TTC549 (cell line): ENCODE results near the gene SLC35E4.
"Not testable (repeated sequence)": the region's sequence is repeated elsewhere in the genome, so short reads cannot be mapped to it uniquely, and the experiment has no call there.

ENCODE experiments used
- FAIRE-seq: peaks from 2 replicates; lab custom pipeline; 2012; peaks lifted over from hg19 to GRCh38; lab: Jason Lieb, UNC

SLC35E4 gene

GRCh38 chr22:30652852-30653251 lies 17.3 kb downstream of the SLC35E4 start:
- no peak for FAIRE-seq

- FAIRE-seq: no peak
Measured at GRCh38 chr22:30654361-30654760, 18.8 kb downstream of the SLC35E4 start.

- FAIRE-seq: no peak
Measured at GRCh38 chr22:30655532-30655931, 20.0 kb downstream of the SLC35E4 start.

DNA sequence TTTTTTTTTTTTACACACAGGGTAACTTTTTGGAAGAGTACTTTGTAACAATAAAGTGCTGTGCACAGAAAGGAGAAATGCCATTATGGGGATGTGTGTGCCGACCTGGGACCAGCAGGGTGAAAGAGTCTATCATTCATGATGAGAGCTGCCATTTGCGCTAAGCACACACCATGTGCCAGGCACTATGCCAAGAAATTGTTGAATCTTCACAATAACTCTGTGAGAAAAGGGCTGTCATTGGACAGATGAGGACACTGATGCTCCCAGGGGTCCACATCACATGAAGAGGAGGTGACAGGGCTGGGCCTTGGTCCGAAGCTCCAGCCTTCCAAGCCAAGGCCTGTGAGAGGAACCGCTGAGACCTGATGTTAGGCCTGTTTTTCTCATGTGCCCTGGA lies 26.5 kb downstream of the SLC35E4 start:
- FAIRE-seq: no peak

GRCh38 chr22:30664798-30665197 lies 29.2 kb downstream of the SLC35E4 start:
- FAIRE-seq: no peak

DNA sequence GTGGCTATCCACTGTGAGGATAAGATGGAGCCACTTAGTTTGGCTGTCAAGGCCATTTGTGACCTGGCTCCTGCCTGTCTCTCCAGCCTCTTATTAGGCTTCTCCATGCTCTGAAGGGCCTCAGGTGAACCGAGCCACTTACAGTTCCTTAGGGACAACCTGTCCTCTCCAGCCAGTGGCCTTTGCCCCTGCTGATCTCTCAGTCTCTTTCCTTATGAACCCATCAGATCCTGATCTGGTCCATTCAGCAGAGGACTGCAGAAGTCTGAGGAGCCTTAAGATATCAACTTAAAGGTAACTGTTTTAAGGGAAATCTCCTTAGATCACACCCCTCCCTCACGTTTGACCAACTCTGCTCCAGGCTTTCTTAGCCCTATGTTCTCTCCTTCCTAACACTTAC lies 29.7 kb downstream of the SLC35E4 start:
- no peak for FAIRE-seq

DNA sequence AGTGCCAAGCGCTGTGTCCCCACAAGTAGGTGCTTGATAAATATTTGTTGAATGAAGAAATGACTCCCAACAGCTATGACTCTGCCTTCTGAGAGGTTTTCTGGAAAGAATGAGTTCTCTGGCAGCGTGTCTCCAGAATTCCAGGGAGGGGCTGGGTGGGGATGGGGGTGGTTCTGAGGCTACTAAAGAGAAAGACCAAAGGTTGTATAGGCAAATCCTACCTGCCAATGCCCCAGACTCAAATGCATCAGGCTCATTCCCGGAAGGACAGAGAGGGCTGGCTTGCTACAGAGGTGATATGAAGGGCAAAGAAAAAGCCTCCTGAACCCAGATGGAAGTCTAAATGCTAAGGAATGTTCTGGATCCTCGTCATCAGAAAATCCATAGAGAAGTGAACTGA lies 30.2 kb downstream of the SLC35E4 start:
- no peak for FAIRE-seq

DNA sequence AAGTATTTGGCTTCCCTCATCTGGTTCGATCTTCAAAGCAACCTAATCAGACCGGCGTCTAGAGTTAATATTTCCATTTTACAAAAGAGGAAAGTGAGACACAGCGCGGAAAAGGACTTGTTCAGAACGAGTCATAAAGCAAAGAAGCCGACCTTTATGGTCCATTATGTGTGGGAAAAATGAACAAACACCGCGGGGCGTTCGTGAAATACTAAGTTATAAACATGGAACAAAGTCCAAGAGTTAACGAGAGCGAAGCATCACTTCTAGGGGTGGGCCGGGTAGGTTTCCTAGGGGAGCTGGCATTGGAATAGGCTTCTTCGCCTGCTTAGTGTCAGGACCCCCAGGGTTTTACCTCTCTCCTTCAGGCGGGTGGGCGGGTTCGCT lies 31.5 kb downstream of the SLC35E4 start:
- FAIRE-seq: no peak

- FAIRE-seq: no peak
Measured at GRCh38 chr22:30667494-30668385, 32.2 kb downstream of the SLC35E4 start, which contains the start of gene DUSP18. DUSP18 (minus strand) TSS chr22:30667875; CDS start chr22:30664003, 3,872 bp downstream.

DNA sequence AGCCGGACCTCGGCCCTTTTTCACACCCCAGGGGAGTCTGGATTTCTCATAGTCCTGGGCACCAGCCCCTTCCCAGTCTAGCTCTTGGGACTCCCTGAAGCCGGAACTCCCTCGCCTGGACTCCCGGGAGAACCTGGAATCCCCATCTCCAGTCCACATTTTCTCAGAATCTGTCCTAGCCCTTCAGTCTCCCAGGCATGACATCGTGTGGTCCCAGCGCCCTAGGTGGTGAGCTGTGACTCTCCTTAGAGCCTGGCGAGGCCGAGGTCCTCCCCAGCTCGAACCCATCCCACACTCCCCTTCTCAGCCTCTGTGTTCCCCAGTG lies 32.8 kb downstream of the SLC35E4 start:
- FAIRE-seq: no peak

GRCh38 chr22:30671071-30671470 lies 35.5 kb downstream of the SLC35E4 start:
- no peak for FAIRE-seq

DNA sequence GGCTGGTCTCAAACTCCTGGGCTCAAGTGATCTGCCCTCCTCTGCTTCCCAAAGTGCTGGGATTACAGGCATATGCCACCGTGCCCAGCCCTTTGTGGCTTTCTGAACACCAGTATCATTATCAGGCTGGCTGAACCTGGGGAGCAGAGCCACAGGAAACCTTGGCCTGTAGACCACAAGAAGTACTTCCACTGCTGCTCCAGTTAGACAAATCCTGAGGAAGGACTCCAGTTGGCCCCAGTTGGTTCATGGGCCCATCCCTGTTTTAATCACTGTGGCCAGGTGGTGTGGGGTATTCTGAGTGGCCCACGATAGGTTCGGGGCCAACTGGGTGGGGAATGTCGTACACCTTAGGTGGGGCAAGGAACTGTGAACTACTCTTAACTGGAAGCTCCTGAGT lies 37.6 kb downstream of the SLC35E4 start:
- no peak for FAIRE-seq

GRCh38 chr22:30674482-30674881 lies 38.9 kb downstream of the SLC35E4 start:
- no peak for FAIRE-seq

DNA sequence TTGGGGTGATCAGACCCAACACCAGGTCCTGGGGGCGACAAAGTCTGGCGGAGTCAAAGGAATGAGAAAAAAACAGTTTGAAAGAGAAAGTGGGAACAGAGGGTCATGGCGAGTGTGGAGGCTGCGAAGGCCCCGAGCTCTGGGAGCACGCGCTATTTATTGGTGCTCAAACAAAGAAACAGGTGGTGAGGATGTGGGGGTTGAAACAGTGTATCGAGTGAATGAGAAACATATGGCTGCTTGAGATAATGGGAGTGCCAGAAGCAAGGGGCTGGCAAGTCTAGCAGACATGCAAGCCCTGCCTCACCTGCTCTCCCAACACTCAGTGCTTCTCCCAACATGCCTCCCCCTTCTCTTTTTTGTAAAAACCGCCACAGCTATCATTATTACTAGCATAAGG lies 39.9 kb downstream of the SLC35E4 start:
- FAIRE-seq: no peak

- not testable (repeated sequence) for FAIRE-seq
Measured at GRCh38 chr22:30676565-30676964, 41.0 kb downstream of the SLC35E4 start.

DNA sequence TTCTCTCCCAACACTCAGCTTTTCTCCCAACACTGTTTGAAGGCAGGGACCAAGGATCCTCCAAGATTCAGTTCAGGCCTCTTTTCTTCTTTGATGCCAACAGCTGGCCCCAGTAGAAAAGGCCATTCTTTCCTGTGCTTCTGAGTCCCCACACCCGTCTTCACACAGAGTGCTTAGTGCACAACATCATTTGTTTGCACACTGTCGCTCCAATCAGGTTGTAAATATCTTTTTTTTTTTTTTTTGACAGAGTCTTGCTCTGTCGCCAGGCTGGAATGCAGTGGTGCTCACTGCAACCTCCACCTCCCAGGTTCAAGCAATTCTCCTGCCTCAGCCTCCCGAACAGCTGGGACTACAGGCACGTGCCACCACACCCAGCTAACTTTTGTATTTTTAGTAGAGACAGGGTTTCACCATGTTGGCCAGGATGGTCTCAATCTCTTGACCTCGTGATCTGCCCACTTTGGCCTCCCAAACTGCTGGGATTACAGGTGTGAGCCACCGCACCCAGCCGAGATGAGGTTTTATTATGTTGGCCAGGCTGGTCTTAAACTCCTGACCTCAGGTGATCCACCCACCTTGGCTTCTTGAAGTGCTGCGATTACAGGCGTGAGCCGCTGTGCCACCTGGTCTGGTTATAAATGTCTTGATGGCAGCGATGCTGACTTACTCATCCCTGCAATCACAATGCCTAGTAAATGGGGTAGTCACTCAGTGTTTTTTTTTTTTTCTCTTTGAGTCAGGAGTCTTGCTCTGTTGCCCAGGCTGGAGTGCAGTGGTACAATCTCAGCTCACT lies 44.5 kb downstream of the SLC35E4 start:
- FAIRE-seq: not testable (repeated sequence)

DNA sequence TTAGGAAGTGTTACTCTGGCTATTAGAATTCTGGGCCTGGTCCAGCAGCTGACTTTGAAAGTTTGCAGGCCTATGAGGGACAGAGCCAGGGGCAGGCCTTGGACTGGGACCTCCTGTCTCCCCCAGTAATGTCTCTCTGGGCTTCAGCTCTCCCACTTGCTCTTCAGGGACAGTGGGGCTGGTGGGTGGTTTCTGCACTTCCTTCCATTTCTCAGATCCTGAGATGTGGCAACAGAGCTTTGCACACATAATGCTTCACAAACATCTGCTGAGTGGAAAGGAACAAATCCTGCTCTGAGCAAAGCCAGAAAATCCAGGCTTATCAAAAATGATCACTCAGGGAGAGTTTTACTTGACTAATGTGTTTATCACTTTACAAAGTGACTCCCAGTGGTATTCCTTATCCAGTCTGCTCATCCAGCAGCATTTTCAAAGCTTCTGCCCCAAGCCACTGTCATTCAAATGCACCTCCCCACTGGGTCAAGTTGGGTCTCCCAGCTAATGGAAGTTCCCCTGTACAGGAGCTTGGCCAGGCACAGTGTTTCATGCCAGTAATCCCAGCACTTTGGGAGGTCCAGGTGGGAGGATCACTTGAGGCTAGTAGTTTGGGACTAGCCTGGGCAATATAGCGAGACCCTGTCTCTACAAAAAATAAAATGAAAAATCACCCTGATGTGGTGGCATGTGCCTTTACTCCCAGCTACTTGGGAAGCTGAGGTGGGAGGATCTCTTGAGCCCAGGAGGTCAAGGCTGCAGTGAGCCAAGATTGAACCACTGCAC lies 45.6 kb downstream of the SLC35E4 start:
- FAIRE-seq: no peak

DNA sequence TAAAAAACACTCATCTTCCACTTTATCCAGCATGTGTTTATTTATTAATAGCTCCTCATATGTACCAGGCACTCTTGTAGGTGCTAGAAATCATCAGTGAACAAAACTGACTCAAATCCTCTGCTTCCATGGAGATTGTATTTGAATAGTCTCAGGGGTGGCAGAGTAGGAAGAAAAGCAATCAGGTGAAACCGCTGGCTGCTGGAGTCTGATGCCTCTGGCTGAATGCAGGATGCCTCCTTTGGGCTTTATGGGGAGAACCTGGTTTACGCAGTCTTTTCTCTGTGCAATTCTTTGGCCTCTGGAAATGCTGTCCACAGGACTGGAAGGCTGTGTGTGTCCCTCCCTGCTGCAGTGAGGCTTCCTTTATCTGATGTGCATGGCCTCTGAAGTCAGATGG lies 46.2 kb downstream of the SLC35E4 start:
- no peak for FAIRE-seq

DNA sequence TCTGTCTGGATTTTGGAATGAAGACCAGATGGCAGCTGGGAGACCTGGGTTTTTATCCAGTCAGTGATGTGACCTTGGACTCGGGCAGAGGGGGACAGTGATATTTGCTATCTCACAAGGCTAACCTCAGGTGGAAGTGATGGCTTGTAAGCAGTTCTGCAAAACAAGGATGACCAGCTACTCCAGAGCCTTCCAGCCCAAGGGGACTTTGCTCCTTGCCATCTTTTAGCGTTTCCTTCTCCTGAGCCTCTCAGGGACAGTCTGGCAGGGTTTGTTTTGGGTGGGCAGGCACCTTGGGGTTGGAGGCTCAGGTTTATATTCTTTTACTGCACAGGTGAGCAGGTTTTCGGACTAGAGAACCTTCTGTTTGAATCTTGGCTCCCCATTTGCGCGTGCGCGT lies 49.6 kb downstream of the SLC35E4 start:
- FAIRE-seq: no peak

- FAIRE-seq: no peak
Measured at GRCh38 chr22:30687358-30687757, 51.8 kb downstream of the SLC35E4 start.

GRCh38 chr22:30689622-30690021 lies 54.0 kb downstream of the SLC35E4 start:
- no peak for FAIRE-seq

GRCh38 chr22:30691204-30691603 lies 55.6 kb downstream of the SLC35E4 start:
- no peak for FAIRE-seq

- no peak for FAIRE-seq
Measured at GRCh38 chr22:30694171-30694639, 58.6 kb downstream of the SLC35E4 start.
